GM18907 (cell line): ENCODE data around the gene ADD1.
A peak's percentile ranks its signal among the peaks of the same experiment; 100 is the strongest.

ENCODE experiments used
- ATAC-seq: cut with Tn5 transposase; IDR thresholded peaks from one replicate; pipeline ENCODE4 v1.9.1; 2021; ENCODE audit warnings: mild to moderate bottlenecking, moderate library complexity; ENCODE audit not compliant: unreplicated experiment

Gene ADD1

DNA sequence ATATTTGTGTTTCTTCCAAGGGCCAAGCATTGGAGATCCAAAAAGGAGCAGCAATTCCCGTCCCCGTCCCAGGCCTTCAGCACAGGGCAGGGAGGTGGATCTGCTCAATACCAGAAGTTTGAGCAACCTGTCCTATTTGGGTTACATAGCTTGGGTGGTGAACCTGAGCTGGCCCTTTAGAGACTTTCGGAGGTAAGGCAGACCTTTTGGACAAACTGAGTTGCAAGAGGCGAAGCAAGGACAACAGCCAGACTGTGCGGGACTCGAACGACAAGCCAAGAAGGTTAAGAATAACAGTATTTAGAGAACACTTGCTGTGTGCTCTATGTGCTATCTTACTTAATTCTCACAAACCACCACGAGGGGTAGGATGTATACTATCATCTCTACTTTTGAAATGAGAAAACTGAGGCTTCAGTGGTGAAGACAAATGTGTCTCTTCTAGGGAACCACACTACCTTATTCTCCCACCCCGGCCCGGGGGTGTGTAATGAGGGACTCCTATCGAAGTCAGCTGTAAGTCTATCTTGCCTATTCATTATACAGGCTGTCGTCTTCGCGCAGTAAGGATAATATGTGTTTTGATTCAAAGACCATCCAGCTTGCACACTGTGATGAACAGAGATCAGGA lies 118.3 kb downstream of the ADD1 start:
- ATAC-seq = no peak

DNA sequence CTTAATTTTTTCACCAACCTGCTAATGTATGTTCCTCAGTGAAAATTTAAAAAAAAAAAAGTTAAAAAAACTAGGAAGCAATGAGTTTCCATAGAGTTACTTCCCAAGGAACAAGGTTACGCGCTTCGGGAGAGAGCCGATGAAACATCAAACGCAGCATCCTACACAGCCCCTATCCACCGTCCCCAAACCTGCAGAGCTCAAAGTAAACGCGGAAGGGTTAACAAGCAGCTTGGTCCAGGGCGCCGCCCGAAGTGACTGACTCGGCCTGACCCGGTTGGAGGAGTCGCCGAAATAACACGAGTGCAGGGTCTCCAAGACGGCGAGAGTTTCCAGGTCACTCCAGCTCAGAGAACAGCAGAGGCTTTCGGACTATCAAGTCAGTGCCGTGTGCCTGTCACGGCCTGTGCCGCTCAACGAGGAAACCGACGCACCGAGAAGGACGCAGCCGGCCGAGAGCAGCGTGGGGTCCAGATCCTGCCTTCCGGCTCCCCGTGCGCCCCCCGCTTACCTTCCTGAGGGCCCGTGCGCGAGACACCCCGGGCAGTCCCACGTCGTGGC lies 119.0 kb downstream of the ADD1 start:
- ATAC-seq = peak; percentile 36

DNA sequence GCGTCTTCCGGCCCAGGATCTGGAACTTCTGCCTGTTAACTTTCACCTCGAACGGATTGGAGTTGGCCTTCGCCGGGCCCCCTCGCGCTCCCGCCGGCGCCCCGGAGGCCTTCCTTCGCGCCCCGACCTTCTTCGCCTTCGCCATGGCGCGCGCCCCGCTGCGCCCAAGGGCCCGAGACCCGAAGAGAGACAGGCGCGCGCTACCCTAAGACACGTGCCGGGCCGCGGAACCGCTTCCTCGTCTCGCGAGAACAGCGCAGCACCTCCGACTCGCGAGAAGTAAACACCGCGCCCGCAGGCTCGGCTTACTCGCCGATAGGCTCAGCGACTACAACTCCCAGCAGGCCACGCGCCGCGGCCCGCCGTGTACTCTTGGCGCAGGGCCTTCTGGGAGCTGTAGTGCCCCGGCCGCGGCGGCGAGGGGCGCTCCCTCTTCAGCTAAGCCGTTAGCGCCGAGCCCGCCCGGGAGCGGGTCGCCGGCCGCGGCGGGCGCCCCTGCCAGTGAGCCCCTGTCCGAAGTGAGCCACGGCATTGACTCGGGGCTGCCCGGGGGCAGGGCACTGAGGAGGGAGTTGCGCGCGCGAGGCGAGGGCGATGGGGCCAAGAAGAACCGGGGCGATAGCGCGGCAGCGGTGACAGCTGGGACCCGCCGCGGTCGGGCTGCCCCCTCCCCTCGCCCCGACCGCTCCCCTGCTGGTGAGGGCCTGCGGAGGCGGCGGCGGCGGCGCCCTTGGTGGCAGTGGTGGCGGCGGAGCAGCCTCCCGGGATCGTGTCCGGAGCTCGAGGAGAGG lies 119.7 kb downstream of the ADD1 start, which contains the start of the genes GRK4 and NOP14:
TSS of gene GRK4 (plus strand) at position 397 of the 791 bp plus-strand sequence. CDS start 500 bp downstream, outside the sequence.
TSS of gene NOP14 (minus strand) at position 232 of the 791 bp plus-strand sequence. CDS start at position 145, 87 bp downstream.
- ATAC-seq = peak; percentile 89

DNA sequence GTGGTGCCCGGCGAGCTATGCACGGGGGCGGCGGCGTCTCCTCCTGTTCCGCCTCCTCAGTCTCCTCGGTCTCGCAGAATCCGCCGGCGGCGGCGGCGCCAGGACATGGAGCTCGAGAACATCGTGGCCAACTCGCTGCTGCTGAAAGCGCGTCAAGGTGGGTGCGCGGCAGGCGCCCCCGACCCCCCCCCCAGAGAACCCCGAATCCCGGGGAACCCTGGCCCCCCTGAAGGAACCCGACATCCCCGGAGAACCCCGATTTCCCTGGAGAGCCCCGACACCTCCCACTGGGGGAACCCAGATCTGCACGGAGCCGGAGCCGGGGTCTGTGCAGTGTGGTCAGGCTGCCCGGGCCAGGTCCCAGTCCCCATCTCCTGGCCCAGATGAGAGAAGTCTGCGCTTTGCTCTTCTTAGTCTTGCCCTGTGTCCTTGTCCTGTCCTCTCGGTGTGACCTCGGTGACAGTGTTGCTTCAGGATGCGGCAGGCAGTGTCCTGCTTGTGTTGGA lies 120.4 kb downstream of the ADD1 start:
- peak; percentile 33 for ATAC-seq

DNA sequence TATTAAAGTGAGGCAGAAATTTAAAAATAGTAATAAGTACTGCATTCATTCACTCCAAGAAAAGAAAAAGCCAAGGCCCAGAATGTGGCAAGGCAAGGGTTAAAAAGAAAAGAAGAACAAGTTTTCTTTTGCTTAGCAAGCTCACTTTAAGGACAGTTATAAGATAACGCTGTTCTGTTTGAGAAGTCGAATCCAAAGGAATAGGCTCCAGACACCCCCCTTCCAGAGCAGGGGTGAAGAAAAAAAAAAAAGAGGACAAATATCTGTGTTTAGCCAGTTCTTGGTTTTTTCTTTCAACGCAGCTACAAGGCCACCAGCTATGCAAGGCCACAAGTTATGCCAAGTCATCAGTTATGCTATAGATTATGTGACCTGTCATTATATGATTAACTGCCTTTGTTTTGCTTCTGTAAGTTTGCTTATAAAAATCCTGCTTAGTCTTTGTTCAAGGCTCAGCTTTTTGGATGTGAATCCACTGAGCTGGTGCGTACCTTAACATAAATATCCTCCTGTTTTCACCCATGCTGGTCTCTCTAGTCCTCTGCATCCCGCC lies 121.1 kb downstream of the ADD1 start:
- no peak for ATAC-seq

DNA sequence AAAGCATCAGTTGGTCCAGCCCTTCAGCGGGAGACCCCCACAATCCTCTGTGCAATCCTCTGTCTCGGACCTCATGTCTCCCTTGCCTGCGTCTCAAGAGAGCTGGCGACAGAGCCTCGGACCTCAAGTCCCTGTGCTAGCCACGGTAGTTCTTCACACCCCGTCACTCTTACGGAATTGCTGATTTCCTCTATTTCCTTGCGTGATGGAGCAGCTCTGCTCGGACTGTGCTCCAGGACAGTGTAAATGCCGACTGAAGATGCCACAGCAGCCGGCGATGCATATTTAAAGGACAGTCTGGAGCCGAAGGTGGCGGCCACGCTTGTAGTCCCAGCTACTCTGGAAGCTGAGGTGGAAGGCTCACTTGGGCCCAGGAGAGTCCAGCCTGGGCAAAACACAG lies 121.6 kb downstream of the ADD1 start:
- no peak for ATAC-seq

DNA sequence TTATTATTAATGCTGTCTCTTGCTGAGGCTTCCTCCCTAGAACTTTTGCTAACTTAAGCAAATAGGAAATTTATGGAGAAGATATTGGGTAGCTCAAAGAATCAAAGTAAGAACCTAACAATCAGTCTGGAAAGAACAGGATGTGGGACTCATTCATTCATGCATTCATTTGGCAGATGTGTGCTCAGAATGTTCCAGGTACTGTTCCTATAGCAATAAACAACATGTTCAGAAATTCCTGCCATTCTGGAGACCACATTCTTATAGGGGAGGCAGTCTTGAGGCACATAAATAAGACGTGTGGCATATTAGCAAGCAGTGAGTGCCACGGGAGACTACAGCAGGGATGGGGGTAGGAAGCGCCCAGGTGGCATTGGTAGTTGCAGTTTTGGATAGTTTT lies 124.7 kb downstream of the ADD1 start:
- no peak for ATAC-seq

DNA sequence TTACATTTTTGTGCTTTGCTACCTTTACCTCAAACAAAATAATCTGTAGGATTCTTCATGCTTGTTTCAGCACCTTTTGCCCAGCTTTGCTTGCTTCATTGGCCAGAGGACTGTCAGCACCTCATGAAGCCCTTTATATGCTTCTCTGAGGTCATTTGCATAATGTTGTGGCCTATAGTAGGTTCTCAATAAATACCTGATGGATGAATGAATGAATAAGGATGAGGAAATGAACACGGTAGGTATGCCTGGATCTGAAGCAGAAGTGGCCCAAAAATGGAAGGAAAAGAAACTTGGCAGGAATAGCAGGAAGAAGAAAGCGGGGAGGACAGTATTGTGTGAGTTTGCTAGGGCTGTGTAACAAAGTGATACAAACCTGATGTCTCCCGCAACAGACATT lies 127.6 kb downstream of the ADD1 start:
- no peak for ATAC-seq

DNA sequence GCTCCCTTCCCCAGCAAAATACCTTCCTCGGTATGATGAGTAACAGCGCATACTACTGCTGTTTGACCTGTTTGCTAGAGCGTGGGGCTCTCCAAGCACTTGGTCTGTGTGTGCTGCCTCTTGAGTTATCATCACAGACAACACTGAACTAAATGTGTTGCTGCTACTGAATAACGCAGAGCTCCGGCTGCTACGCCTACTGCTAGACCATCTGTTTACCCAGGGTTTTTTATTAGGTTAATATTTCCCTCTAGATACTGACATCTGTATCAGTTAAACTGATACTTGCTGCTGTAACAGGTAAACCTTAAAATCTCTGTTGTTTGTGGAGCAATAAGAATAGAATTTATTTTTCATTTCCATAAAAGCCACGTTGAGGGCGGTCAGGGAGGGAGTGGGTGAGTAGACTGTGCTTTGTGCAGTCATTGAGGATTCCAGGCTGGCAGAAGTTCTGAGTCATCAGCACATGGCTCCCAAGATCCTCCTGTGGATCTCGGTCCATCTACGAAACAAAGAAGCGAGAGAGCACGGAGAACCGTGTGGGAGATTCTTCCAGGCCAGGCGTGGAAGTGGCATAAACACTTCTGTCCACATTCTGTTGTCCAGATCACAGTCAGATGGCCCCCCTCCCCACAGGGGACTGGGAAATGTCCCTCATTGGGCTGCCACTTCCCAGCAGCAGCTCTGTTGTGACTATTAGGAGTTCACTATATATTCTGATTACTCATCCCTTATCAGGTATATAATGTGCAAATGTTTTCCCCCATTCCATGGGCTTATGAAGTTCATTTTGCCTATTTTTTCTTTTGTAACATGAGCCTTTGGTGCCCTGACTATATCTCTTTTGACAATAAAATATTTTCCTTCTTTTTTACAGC lies 133.8 kb downstream of the ADD1 start:
- no peak for ATAC-seq
